SIG-M5 treated with dmso at 0.1 percent for 504 hours (cell line): Measurements from ENCODE around the gene BAZ2B.
"Not testable (repeated sequence)": the region's sequence is repeated elsewhere in the genome, so short reads cannot be mapped to it uniquely, and the experiment has no call there.

Source experiments
- DNase-seq: peaks from one replicate; lab custom pipeline; 2025; ENCODE audit not compliant: unreplicated experiment; lab: John Stamatoyannopoulos, UW

Gene BAZ2B, protein sequence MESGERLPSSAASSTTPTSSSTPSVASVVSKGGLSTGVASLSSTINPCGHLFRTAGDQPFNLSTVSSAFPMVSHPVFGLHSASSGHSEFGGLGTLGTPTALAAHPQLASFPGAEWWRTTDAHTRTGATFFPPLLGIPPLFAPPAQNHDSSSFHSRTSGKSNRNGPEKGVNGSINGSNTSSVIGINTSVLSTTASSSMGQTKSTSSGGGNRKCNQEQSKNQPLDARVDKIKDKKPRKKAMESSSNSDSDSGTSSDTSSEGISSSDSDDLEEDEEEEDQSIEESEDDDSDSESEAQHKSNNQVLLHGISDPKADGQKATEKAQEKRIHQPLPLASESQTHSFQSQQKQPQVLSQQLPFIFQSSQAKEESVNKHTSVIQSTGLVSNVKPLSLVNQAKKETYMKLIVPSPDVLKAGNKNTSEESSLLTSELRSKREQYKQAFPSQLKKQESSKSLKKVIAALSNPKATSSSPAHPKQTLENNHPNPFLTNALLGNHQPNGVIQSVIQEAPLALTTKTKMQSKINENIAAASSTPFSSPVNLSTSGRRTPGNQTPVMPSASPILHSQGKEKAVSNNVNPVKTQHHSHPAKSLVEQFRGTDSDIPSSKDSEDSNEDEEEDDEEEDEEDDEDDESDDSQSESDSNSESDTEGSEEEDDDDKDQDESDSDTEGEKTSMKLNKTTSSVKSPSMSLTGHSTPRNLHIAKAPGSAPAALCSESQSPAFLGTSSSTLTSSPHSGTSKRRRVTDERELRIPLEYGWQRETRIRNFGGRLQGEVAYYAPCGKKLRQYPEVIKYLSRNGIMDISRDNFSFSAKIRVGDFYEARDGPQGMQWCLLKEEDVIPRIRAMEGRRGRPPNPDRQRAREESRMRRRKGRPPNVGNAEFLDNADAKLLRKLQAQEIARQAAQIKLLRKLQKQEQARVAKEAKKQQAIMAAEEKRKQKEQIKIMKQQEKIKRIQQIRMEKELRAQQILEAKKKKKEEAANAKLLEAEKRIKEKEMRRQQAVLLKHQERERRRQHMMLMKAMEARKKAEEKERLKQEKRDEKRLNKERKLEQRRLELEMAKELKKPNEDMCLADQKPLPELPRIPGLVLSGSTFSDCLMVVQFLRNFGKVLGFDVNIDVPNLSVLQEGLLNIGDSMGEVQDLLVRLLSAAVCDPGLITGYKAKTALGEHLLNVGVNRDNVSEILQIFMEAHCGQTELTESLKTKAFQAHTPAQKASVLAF (N-terminal part only)

DNA sequence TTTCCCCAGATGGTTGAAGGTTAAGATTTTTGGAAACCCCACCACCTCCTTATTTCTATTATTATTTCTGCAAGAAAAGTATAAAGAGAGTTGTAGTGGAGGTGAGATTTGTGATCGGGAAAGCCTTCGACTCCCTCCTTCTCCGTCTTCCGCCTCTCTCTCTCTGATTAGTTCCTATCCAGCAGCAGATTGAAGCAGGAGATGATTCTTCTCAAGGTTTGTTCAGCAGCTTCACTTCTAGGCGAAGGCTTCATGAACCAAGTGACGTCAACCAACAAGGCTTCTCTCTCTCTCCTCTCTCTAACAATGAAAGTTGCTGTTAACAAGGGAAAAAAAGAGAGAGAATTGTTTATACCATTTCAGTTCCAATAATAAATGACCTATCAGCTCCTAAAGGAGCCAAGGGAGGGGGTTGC, at the start of gene BAZ2B:
TSS of gene BAZ2B (minus strand) at position 263 of the 416 bp plus-strand sequence. CDS start 137,829 bp downstream, outside the sequence.
- peak; percentile 80 for DNase-seq

DNA sequence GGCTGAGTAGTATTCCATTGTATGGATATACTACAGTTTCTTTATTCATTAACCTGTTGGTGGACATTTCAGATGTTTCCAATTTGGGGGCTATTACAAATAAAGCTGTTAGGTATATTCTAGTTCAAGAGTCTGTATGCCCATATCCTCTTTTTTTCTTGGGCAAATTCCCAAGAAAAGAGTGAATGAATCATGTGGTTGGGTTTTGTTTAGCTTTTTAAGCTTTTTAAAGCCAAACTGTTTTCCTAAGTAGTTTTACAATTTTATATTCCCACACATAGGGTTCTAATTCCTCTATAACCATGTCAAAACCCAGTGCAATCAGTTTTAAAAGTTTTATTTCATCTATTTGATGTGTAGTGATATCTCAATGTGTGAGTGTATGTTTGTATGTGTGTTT, 44.9 kb upstream of the BAZ2B start:
- DNase-seq, result no peak

DNA sequence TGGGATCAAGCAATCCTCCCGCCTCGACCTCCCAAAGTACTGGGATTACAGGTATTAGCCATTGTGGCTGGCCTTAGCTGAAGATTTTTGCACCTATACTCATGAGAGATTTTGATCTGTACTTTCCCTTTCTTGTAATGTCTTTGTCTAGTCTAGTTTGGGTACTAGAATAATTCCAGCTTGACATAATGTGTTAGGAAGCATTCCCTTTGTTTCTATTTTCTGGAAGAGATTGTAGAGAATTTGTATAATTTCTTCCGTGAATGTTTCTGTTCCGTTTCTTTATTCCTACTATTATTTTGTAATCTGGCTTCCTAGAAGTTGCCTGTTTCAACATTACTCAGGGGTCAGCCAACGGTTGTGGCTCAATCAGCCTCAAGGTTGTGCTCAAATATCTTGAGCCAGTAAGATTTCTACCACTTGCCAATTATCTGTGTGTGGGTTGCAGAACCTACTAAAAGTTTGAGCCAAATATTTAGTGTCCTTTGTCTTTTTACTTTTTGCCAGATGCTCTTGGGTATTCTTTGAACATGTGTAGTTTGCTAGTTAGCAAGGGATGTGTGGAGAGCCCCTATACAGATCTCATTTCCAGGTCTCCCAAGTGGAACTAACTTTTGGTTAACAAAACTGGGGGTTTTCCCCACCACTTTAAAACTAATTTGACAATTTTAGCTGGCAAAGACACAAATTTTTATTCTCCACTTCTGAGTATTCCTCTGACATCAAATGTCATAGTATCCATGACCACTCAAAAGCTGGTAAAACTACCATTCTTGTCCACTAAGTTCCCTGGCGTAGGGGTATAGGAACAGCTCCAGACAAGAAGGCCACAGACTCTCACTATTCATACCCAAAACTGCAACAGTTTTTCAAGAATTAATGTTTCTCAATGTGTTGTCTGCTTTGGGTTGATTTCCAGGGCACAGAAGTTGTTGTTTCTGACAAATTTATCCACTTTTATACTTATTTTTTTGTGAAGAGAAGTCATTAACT, 42.8 kb upstream of the BAZ2B start:
- DNase-seq, result peak; percentile 61

DNA sequence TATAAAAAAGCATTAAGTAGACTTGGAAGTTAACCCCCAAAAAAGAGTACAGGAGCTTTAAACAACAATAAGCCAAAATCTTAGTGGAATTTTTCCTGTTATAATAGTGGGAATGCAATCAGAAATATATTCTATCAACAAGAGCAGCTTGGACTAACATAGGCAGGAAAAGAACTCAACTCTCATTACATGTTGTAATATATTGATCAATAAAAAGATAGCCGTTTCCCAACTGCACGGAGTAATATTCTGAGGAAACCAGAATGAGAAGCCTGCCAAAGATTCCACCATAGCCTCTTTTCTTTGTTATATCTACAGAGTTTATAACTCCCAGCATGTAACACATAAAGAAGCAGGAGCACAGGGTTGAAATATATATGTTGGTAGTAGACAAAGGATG, 37.6 kb upstream of the BAZ2B start:
- DNase-seq, result no peak

DNA sequence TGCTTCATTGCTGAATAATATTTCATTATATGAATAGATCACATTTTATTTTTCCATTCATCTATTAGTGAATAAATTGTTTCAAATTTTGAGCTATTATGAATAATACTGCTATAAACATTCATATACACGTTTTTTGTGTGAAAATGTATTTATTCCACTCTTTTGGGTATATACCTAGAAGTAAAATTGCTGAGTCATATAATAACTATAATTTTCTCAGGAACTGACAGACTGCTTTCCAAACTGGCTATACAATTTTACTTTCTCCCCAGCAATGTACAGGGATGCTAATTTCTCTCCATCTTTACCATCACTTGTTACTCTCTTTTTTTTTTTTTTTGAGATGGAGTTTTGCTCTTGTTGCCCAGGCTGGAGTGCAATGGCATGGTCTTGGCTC, 35.5 kb upstream of the BAZ2B start:
- DNase-seq, result no peak

DNA sequence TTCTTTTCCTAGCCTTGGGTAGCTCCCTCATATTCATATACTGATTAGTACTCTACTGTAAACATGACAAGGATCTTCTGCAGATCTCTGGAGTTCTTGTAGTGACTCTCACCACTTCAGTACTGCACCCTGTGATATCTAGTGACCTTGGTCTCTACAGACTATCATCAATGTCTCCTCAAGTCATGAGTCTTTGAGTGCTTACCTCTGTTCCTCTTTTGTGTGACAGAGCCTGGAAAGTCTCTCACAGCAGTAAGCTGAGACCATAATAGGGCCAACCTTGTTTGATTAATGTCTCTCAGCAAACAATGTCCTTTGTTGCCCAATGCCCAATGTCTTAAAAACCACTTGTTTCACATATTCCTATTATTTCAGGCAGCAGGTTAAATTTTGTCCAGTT, 34.2 kb upstream of the BAZ2B start:
- peak; percentile 11 for DNase-seq

DNA sequence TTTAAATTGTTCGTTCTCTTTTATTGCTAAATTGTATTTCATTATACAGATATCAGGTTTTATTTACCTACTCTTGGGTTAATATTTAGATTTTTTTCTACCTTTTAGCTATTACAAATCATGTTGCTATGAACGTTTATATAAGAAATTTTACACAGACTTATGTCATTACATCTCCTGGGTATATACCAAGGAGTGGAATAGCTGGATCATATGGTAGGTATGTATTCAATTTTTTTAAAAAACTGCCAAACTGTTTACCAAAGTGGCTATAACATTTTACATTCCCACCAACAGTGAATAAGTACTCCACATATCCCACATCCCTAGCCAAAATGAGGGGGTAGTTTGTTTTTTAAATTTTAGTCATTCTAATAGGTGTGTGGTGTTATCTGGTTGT, 32.3 kb upstream of the BAZ2B start:
- DNase-seq, result no peak

DNA sequence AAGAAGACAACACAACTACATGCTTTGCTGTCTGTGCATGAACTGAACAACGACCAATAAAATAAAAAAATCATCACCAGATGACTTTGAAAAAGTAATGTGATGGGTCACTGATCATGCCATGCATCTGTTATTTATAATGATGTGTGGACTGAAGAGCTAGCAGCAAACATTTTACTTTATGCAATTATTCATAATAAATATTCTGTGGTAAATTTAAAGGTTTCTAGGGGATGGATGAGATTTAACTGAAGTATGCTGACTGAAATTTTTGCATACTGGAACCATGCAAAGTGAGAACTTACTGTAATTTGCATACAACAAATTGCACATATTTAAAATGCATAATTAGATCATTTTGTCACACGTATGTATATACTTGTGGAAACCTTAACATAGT, 31.3 kb upstream of the BAZ2B start:
- no peak for DNase-seq

DNA sequence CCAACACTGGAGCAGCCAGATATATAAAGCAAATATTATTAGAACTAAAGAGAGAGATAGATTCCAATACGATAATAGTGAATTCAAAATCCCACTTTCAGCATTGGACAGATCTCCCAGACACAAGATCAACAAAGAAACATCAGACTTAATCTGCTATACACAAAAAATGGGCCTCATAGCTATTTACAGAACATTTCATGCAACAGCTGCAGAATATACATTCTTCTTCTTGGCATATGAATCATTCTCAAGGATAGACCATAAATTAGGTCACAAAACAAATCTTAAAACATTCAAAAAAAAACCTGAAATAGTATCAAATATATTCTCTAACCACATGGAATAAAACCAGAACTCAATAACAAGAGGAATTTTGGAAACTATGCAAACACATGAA, 23.8 kb upstream of the BAZ2B start:
- DNase-seq, result no peak

DNA sequence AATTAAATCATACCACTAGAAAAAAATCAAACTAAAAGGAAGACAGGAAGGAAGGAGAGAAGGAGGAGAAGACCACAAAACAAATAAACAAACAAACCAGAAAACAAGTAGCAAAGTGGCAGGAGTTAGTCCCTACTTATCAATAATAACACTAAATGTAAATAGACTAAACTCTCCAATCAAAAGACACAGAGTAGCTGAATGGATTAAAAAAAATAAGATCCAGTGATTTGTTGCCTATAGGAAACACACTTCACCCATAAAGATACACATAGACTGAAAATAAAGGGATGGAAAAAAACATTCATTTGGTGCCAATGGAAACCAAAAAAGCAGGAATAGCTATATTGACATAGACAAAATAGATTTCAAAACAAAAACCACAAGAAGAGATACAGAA, 23.4 kb upstream of the BAZ2B start:
- no peak for DNase-seq

DNA sequence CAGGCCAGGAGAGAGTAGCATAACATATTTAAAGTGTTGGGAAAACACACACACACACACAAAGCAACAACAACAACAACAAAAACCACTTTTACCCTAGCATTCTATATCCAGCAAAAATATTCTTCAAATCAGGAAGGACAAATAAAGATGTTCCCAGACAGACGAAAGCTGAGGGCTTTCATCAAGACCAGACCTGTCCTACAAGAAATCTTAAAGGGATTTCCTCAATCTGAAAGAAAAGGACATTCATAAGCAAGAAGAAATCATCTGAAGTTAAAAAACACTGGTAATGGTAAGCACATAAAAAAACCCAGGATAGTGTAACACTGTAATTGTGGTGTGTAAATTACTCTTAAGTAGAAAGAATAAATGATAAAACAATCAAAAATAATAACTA, 22.7 kb upstream of the BAZ2B start:
- no peak for DNase-seq

DNA sequence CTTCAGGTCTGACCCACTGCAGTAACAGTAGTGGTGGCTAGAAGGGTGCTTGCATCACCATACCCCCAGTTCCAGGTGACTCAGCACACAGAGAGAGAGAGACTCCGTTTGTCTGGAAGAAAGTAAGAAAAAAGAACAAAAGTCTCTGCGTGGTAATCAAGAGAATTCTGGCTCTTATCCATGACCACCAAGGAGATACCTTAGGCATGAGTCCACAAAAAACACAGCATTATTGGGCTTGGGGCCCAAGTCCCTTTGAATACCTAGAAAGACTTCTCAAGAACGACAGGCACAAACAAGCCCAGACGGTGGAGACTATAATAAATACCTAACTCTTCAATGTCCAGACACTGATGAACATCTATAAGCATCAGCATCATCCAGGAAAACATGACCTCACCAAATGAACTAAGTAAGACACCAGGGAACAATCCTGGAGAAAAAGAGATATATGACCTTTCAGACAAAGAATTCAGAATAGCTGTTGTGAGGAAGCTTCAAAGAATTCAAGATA, 21.7 kb upstream of the BAZ2B start:
- no peak for DNase-seq

DNA sequence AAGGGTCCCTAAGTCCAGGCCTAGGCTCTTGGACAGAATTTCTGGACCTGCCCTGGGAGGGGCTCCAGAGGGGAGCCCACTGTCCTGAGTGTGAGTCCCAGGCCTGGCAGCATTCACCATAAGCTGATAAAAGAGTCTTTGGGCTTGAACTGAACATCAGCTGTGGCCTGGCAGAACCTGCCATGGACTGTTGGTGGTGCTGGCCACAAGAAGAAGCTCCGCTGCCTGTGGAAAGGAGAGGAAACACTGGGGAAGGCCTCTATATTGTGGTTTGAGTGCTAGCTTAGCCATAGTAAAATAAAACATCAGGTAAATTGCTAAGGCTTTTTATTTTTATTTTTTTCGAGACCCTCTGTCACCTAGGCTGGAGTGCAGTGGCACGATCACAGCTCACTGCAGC, 20.9 kb upstream of the BAZ2B start:
- no peak for DNase-seq

DNA sequence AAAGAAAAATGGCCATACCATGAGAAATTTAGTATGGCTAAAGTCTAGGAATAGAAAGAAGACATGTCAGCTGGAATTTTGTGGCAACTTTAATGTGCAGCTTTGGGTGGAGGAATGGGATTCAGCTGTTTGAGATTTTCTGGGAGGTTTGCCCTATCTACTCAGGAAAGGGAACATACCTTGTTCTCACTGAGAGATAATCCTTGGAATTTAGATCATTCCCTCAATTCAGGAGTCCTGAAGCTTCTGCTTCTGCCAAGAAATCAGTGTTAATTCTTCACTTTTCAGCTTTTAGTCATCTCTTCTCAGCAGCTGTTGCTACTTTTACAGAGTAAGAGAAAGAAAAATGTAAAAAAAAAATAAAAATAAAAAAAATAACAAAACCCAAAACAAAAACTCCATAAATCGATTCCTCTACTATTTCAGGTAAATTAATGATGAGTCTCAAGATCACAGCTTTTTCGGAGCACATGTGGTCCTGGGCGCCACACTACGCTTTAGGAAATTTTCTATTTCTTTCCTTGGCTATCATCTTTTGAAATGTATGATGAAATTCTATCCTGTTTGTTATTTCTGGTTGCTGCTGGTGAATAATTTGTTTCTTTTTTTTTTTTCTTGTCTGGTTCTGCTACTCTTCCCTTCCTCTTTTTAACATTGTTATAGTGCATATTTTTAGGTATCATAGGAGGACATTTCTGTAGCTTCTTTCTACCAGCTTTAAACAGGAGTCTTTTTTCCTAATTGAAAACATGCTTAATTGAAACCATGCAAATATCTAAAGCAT, 18.9 kb upstream of the BAZ2B start:
- DNase-seq, result peak; percentile 87

DNA sequence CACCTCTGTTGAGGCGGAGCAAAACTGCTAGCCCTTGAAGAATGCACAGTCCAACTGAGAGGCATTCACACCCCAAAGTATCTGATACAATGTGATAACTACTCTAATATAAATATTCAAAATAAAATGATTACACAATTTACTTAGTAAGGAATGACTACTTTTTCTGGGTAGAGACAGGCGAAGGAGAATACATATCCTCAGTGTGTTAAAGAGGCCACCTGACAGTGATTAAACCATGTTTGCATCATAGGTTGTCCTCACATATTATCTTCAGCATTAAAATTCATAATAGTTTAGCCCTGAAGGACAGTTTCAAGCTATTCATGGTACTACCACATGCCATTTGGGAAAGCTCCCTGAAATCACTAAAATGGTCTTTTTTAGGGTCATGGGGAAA, 16.9 kb upstream of the BAZ2B start:
- no peak for DNase-seq

DNA sequence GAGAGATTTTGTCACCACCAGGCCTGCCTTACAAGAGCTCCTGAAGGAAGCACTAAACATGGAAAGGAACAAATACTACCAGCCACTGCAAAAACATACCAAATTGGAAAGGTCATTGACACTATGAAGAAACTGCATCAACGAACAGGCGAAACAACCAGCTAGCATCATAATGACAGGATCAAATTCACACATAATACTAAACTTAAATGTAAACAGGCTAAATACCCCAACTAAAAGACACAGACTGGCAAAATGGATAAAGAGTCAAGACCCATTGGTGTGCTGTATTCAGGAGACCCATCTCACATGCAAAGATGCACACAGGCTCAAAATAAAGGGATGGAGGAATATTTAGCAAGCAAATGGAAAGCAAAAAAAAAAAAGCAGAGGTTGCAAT, 9.3 kb upstream of the BAZ2B start:
- DNase-seq, result not testable (repeated sequence)

DNA sequence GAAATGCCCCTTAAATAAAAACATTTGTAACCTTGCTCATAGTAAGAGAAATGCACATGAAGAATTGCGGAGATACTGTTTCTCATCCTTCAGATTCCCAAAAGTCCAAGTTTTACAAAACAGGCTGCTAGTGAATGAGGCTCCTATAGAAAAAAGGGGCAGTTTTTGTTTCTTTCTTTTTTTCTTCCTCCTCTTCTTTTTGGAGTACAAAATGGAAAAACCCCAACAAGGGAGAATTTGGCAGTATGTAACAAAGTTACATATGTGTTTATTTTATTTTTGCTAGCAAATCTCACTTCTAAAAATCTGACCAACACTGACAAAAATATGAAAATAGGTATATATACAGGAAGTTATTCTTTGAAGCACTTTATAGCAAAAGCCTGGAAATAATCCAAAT, 7.1 kb upstream of the BAZ2B start:
- DNase-seq, result no peak

DNA sequence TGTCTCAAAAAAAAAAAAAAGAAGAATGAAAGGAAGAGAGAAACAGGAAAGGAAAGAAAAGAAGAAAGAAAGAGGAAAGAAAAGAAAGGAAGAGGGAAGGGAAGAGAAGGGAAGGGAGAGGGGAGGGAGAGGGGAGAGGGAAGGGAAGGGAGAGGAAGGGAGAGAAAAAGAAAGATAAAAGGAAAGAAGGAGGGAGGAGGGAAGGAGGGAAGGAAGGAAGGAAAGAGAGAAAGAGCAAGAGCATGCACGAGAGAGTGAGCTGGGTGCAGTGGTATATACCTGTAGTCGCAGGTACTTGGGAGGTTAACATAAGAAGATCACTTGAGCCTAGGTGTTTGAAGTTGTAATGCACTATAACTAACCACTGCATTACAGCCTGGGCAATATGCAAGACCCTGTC, 6.6 kb upstream of the BAZ2B start:
- DNase-seq, result no peak

DNA sequence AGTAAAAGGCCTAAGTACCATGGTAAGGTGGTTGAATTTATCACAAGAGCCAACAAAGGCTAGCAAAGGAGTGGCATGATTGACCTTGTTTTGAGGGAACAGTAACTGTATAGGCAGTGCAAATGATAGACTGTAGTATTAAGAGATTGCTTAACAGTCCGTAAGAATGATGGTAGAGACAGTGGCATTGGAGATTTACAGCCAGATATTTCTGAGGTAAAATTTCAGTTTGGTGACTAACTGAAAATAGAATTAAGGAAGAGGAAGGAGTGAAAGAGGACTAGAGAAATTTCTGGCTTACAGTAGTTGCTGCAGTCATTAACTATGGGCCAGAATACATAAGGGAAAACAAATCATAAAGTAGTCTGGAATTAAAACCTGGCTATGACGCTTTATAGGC, 4.4 kb upstream of the BAZ2B start:
- DNase-seq, result peak; percentile 93
